Measurements from ENCODE around the gene SFI1.

- TF ChIP-seq CTCF (IDR thresholded peaks at IDR 0.05) (no peak), POLR2A (IDR thresholded peaks at IDR 0.05) (no peak)
Measured at GRCh38 chr22:31626427-31627150, 130.3 kb downstream of the SFI1 start.

Measured in testis (tissue), 2 donors.